HEK293 (cell line): ENCODE data around the gene GALNT10.

Experiments
- CTCF ChIA-PET: fragments of 350-600 bp; formaldehyde crosslinking; extraction: SDS; loops from one replicate; lab custom pipeline; 2021; ENCODE audit warnings: antibody characterized with exemption; lab: Yijun Ruan, JAX
- POLR2A ChIA-PET: fragments of 300-600 bp; formaldehyde crosslinking; extraction: SDS; loops from one replicate; lab custom pipeline; 2020; ENCODE audit warnings: antibody characterized with exemption, inconsistent platforms; lab: Yijun Ruan, JAX
- H3K27ac ChIP-seq: fragments of 200-500 bp; sonication (Bioruptor generic); 2 replicates; pipeline ENCODE4 v1.5.1; 2014; ENCODE audit warnings: low read depth, low read length, control low read depth, inconsistent platforms; ENCODE audit errors: extremely low read depth
- H3K36me3 ChIP-seq, 2 experiments: fragments of 200-500 bp in 1 of 2; sonication (Bioruptor generic) in 1 of 2; 1 replicate in 1 of 2; 2 replicates in 1 of 2; pipeline ENCODE4 v1.5.1; 2014 to 2017; ENCODE audit warnings: inconsistent platforms in 2 of 2, low read length in 2 of 2; ENCODE audit not compliant: control insufficient read depth in 2 of 2, insufficient read depth in 1 of 2
- H3K4me1 ChIP-seq: fragments of 200-500 bp; sonication (Bioruptor generic); 2 replicates; pipeline ENCODE4 v1.5.1; 2014; ENCODE audit warnings: mild to moderate bottlenecking, low read length, inconsistent platforms; ENCODE audit not compliant: control insufficient read depth, insufficient read depth
- H3K4me3 ChIP-seq: 2 replicates; pipeline ENCODE4 v1.5.1; 2011; ENCODE audit warnings: low read depth, mild to moderate bottlenecking, control low read depth, low read length, moderate library complexity
- H3K9me3 ChIP-seq: fragments of 200-500 bp; sonication (Bioruptor generic); 2 replicates; pipeline ENCODE4 v1.5.1; 2014; ENCODE audit warnings: low read depth, low read length, inconsistent platforms; ENCODE audit not compliant: control insufficient read depth, insufficient read depth
- FEZF1 ChIP-seq: fragments of 450-650 bp; formaldehyde crosslinking; IDR thresholded peaks from 2 replicates; pipeline ENCODE4 v1.5.1; 2016; ENCODE audit warnings: missing biosample characterization, missing genetic modification characterization
- GLI4 ChIP-seq: fragments of 450-650 bp; formaldehyde crosslinking; IDR thresholded peaks from 2 replicates; pipeline ENCODE4 v1.5.1; 2016; ENCODE audit warnings: missing biosample characterization, missing genetic modification characterization
- GLIS1 ChIP-seq: fragments of 450-650 bp; formaldehyde crosslinking; IDR thresholded peaks from 2 replicates; pipeline ENCODE4 v1.5.1; 2016; ENCODE audit warnings: missing biosample characterization, missing genetic modification characterization
- HOXA7 ChIP-seq: sonication (generic); formaldehyde crosslinking; IDR thresholded peaks from 2 replicates; pipeline ENCODE4 v1.8.1; 2022; ENCODE audit warnings: missing genetic modification reagents, borderline replicate concordance
- KLF16 ChIP-seq: fragments of 450-650 bp; formaldehyde crosslinking; IDR thresholded peaks from 2 replicates; pipeline ENCODE4 v1.5.1; 2017; ENCODE audit warnings: missing biosample characterization, missing genetic modification characterization
- KLF7 ChIP-seq: fragments of 450-650 bp; formaldehyde crosslinking; IDR thresholded peaks from 2 replicates; pipeline ENCODE4 v1.5.1; 2016; ENCODE audit warnings: missing biosample characterization, missing genetic modification characterization, borderline replicate concordance
- OVOL3 ChIP-seq: fragments of 450-650 bp; formaldehyde crosslinking; IDR thresholded peaks from 2 replicates; pipeline ENCODE4 v1.5.1; 2016; ENCODE audit warnings: missing biosample characterization, missing genetic modification characterization
- RBAK ChIP-seq: fragments of 450-650 bp; formaldehyde crosslinking; IDR thresholded peaks from 2 replicates; pipeline ENCODE4 v1.5.1; 2016; ENCODE audit warnings: missing biosample characterization, missing genetic modification characterization
- SALL2 ChIP-seq: fragments of 450-650 bp; formaldehyde crosslinking; IDR thresholded peaks from 2 replicates; pipeline ENCODE4 v1.5.0; 2017; ENCODE audit warnings: missing biosample characterization, mild to moderate bottlenecking, missing genetic modification characterization, borderline replicate concordance
- ZBTB7A ChIP-seq: fragments of 450-650 bp; formaldehyde crosslinking; IDR thresholded peaks from 2 replicates; pipeline ENCODE4 v1.5.1; 2016; ENCODE audit warnings: low read depth, missing biosample characterization, missing genetic modification characterization
- ZNF184 ChIP-seq: fragments of 450-650 bp; IDR thresholded peaks from 2 replicates; pipeline ENCODE4 v1.5.1; 2018; ENCODE audit warnings: missing biosample characterization, mild to moderate bottlenecking, missing genetic modification characterization
- ZNF221 ChIP-seq: fragments of 450-650 bp; formaldehyde crosslinking; IDR thresholded peaks from 2 replicates; pipeline ENCODE4 v1.5.1; 2017; ENCODE audit warnings: missing biosample characterization, missing genetic modification characterization, borderline replicate concordance
- ZNF23 ChIP-seq: fragments of 450-650 bp; formaldehyde crosslinking; IDR thresholded peaks from 2 replicates; pipeline ENCODE4 v1.5.1; 2016; ENCODE audit warnings: missing biosample characterization, missing genetic modification characterization, borderline replicate concordance
- ZNF341 ChIP-seq: fragments of 450-650 bp; formaldehyde crosslinking; IDR thresholded peaks from 2 replicates; pipeline ENCODE4; 2016; ENCODE audit warnings: low read depth, missing biosample characterization, missing genetic modification characterization
- ZNF394 ChIP-seq: fragments of 450-650 bp; formaldehyde crosslinking; IDR thresholded peaks from 2 replicates; pipeline ENCODE4 v1.5.1; 2016; ENCODE audit warnings: missing biosample characterization, missing genetic modification characterization, mild to moderate bottlenecking, moderate library complexity, borderline replicate concordance
- ZNF510 ChIP-seq: fragments of 450-650 bp; formaldehyde crosslinking; IDR thresholded peaks from 2 replicates; pipeline ENCODE4 v1.5.1; 2018; ENCODE audit warnings: mild to moderate bottlenecking, missing genetic modification characterization, missing biosample characterization; ENCODE audit not compliant: insufficient replicate concordance
- ZNF514 ChIP-seq: fragments of 450-650 bp; formaldehyde crosslinking; IDR thresholded peaks from 2 replicates; pipeline ENCODE4 v1.5.1; 2016; ENCODE audit warnings: missing biosample characterization, missing genetic modification characterization
- ZNF544 ChIP-seq: fragments of 450-650 bp; formaldehyde crosslinking; IDR thresholded peaks from 2 replicates; pipeline ENCODE4 v1.5.0; 2017; ENCODE audit warnings: missing biosample characterization, missing genetic modification characterization
- ZNF624 ChIP-seq: fragments of 450-650 bp; formaldehyde crosslinking; IDR thresholded peaks from 2 replicates; pipeline ENCODE4 v1.5.1; 2017; ENCODE audit warnings: missing biosample characterization, missing genetic modification characterization
- ZNF843 ChIP-seq: fragments of 450-650 bp; formaldehyde crosslinking; IDR thresholded peaks from 2 replicates; pipeline ENCODE4 v1.5.1; 2016; ENCODE audit warnings: missing biosample characterization, missing genetic modification characterization
- TF ChIP-seq, protein P1 (sequence below): fragments of 450-650 bp; formaldehyde crosslinking; IDR thresholded peaks from 2 replicates; pipeline ENCODE4 v1.5.1; 2017; ENCODE audit warnings: missing biosample characterization, missing genetic modification characterization
- TF ChIP-seq, protein P2 (sequence below): fragments of 450-650 bp; formaldehyde crosslinking; IDR thresholded peaks from 2 replicates; pipeline ENCODE4 v1.5.1; 2016; ENCODE audit warnings: missing biosample characterization, missing genetic modification characterization
- TF ChIP-seq, protein P3 (sequence below): fragments of 450-650 bp; formaldehyde crosslinking; IDR thresholded peaks from 2 replicates; pipeline ENCODE4 v1.5.1; 2016; ENCODE audit warnings: missing biosample characterization, missing genetic modification characterization, borderline replicate concordance

The GALNT10 gene

DNA sequence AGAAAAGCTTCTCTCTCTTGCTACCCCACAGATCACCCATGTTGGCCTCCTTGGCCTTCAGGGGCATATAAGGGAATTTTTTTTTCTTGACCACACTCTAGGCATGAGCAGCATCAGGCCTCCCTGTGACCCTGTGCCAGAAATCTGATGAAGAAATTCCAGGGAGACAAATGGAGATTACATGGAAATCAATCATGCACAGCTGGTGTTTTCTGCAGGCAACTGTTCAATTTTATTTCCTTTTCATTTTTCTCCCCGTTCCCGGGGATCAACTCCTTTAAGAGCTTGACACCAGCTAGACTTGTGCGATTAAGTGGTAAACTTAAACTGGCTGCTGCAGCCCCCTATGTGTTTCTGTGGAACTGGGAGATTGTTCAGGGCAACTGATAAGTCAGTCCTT lies 59.3 kb downstream of the GALNT10 start:
- POLR2A ChIA-PET = no interaction called here
- H3K36me3 ChIP-seq = no peaks in the 10 kb centered on the region
- no peak overlapping the region for H3K27ac ChIP-seq
- H3K9me3 ChIP-seq = no peaks in the 10 kb centered on the region
- H3K4me1 ChIP-seq = no peaks in the 10 kb centered on the region
- TF ChIP-seq ZNF341 (tag by site-specific recombination) (no peak), OVOL3 (no peak), ZNF843 (tag by site-specific recombination) (no peak), ZNF221 (tag by site-specific recombination) (no peak)
- TF ChIP-seq, protein P1, sequence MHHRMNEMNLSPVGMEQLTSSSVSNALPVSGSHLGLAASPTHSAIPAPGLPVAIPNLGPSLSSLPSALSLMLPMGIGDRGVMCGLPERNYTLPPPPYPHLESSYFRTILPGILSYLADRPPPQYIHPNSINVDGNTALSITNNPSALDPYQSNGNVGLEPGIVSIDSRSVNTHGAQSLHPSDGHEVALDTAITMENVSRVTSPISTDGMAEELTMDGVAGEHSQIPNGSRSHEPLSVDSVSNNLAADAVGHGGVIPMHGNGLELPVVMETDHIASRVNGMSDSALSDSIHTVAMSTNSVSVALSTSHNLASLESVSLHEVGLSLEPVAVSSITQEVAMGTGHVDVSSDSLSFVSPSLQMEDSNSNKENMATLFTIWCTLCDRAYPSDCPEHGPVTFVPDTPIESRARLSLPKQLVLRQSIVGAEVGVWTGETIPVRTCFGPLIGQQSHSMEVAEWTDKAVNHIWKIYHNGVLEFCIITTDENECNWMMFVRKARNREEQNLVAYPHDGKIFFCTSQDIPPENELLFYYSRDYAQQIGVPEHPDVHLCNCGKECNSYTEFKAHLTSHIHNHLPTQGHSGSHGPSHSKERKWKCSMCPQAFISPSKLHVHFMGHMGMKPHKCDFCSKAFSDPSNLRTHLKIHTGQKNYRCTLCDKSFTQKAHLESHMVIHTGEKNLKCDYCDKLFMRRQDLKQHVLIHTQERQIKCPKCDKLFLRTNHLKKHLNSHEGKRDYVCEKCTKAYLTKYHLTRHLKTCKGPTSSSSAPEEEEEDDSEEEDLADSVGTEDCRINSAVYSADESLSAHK (tag by site-specific recombination) = no peak
- CTCF ChIA-PET = interaction anchor here (1.2 kb wide), 1 partner anchor 65 kb away, joined by 3 read pairs; no protein-coding TSS in a partner anchor
- no peak overlapping the region for H3K4me3 ChIP-seq

DNA sequence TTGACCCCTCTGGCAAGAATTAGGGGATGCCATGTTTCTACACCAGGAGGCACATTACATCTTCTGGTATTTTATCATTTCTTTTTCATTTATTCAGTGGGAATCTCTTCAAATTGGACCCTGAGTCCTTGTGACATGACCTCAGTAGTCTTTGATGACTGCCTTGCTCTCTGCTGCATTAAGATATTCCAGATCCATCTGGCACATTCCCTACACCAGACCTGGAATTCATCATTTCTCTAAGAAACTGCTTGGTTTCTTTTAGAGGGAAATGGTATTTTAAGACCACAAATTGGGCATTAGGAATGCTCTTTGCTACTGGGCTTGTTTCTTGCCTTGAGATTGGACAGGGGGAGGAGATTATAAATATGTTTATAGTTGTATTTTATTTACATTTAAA lies 61.0 kb downstream of the GALNT10 start:
- CTCF ChIA-PET = interaction anchor here (1.0 kb wide), 1 partner anchor 13 kb away, joined by 3 read pairs; no protein-coding TSS in a partner anchor
- H3K27ac ChIP-seq = no peak overlapping the region
- no peak for TF ChIP-seq GLI4 (tag by site-specific recombination)
- no peak for TF ChIP-seq KLF16 (tag by site-specific recombination)
- TF ChIP-seq, protein P2, sequence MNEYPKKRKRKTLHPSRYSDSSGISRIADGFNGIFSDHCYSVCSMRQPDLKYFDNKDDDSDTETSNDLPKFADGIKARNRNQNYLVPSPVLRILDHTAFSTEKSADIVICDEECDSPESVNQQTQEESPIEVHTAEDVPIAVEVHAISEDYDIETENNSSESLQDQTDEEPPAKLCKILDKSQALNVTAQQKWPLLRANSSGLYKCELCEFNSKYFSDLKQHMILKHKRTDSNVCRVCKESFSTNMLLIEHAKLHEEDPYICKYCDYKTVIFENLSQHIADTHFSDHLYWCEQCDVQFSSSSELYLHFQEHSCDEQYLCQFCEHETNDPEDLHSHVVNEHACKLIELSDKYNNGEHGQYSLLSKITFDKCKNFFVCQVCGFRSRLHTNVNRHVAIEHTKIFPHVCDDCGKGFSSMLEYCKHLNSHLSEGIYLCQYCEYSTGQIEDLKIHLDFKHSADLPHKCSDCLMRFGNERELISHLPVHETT (tag by site-specific recombination) = no peak
- TF ChIP-seq ZNF23 = no peak
- TF ChIP-seq ZNF624 (tag by site-specific recombination) = no peak
- TF ChIP-seq ZBTB7A (tag by site-specific recombination) = no peak
- TF ChIP-seq ZNF544 = no peak
- no peak for TF ChIP-seq GLIS1
- no peak for TF ChIP-seq ZNF510 (tag by site-specific recombination)
- TF ChIP-seq KLF7 (tag by site-specific recombination) = no peak
- TF ChIP-seq HOXA7 (CRISPR knock-in tag) = no peak
- TF ChIP-seq ZNF184 (tag by site-specific recombination) = no peak
- TF ChIP-seq, all 188 proteins: peak for 0

GRCh38 chr5:154253807-154254206 lies 63.3 kb downstream of the GALNT10 start:
- no peaks in the 10 kb centered on the region for H3K36me3 ChIP-seq
- CTCF ChIA-PET = no interaction called here

More for the DNA sequence above, 61.0 kb downstream of the GALNT10 start:
- no peaks in the 10 kb centered on the region for H3K4me1 ChIP-seq
- no peak overlapping the region for H3K4me3 ChIP-seq
- no peaks in the 10 kb centered on the region for H3K36me3 ChIP-seq
- no peaks in the 10 kb centered on the region for H3K9me3 ChIP-seq
- POLR2A ChIA-PET = no interaction called here

More at GRCh38 chr5:154253807-154254206, 63.3 kb downstream of the GALNT10 start:
- no peaks in the 10 kb centered on the region for H3K4me1 ChIP-seq
- H3K27ac ChIP-seq = no peak overlapping the region
- no peaks in the 10 kb centered on the region for H3K9me3 ChIP-seq
- POLR2A ChIA-PET = no interaction called here
- H3K4me3 ChIP-seq = no peak overlapping the region
- TF ChIP-seq FEZF1 (tag by site-specific recombination) (no peak), RBAK (tag by site-specific recombination) (no peak), ZNF514 (tag by site-specific recombination) (no peak), ZNF394 (tag by site-specific recombination) (no peak), SALL2 (tag by site-specific recombination) (no peak)
- TF ChIP-seq, protein P3, sequence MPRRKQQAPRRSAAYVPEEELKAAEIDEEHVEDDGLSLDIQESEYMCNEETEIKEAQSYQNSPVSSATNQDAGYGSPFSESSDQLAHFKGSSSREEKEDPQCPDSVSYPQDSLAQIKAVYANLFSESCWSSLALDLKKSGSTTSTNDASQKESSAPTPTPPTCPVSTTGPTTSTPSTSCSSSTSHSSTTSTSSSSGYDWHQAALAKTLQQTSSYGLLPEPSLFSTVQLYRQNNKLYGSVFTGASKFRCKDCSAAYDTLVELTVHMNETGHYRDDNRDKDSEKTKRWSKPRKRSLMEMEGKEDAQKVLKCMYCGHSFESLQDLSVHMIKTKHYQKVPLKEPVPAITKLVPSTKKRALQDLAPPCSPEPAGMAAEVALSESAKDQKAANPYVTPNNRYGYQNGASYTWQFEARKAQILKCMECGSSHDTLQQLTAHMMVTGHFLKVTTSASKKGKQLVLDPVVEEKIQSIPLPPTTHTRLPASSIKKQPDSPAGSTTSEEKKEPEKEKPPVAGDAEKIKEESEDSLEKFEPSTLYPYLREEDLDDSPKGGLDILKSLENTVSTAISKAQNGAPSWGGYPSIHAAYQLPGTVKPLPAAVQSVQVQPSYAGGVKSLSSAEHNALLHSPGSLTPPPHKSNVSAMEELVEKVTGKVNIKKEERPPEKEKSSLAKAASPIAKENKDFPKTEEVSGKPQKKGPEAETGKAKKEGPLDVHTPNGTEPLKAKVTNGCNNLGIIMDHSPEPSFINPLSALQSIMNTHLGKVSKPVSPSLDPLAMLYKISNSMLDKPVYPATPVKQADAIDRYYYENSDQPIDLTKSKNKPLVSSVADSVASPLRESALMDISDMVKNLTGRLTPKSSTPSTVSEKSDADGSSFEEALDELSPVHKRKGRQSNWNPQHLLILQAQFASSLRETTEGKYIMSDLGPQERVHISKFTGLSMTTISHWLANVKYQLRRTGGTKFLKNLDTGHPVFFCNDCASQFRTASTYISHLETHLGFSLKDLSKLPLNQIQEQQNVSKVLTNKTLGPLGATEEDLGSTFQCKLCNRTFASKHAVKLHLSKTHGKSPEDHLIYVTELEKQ = no peak
- TF ChIP-seq, all 188 proteins: peak for 0
